Measurements from ENCODE around the gene XCL2.

DNA sequence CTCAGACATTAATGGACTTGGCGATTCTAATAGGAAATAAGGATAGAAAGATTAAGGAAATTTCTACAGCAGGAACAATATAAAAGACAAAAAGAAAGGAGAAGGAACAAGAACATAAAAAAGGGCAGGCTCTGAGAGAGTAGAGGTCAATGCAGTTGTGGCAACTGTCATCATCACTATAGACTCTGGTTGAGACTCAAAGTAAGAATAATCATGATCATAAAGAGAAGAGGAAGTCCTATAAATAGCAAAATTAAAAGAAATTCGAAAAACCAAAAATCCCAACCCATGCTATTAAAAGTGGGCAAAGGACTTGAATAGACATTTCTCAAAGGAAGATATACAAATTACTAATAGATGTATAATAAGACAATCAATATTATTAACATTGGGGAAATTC is 18.2 kb upstream of the XCL2 start:
- TF ChIP-seq, protein P1, sequence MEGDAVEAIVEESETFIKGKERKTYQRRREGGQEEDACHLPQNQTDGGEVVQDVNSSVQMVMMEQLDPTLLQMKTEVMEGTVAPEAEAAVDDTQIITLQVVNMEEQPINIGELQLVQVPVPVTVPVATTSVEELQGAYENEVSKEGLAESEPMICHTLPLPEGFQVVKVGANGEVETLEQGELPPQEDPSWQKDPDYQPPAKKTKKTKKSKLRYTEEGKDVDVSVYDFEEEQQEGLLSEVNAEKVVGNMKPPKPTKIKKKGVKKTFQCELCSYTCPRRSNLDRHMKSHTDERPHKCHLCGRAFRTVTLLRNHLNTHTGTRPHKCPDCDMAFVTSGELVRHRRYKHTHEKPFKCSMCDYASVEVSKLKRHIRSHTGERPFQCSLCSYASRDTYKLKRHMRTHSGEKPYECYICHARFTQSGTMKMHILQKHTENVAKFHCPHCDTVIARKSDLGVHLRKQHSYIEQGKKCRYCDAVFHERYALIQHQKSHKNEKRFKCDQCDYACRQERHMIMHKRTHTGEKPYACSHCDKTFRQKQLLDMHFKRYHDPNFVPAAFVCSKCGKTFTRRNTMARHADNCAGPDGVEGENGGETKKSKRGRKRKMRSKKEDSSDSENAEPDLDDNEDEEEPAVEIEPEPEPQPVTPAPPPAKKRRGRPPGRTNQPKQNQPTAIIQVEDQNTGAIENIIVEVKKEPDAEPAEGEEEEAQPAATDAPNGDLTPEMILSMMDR (IDR thresholded peaks at IDR 0.05; ENCODE audit: borderline replicate concordance, extremely low read depth, low read length, poor library complexity, severe bottlenecking): no peak
- TF ChIP-seq EZH2 (IDR thresholded peaks at IDR 0.05; ENCODE audit: borderline replicate concordance, low read depth, low read length, severe bottlenecking): no peak

Measured in DND-41 (cell line).